ENCODE measurements around the gene PLA2G1B.
A peak's percentile ranks its signal among the peaks of the same experiment; 100 is the strongest.

Gene PLA2G1B

GRCh38 chr12:120327593-120327992, at the start of gene PLA2G1B:
PLA2G1B (minus strand) TSS chr12:120327779; CDS start chr12:120327753, 26 bp downstream.
- Histone ChIP-seq H3K9ac (ENCODE audit: low read depth, low read length) (peak within 1 kb of the TSS; percentile 47), H3K4me1 (ENCODE audit: control insufficient read depth, insufficient read depth, low read length) (no peaks in the 10 kb centered on the region), H3K27me3 (ENCODE audit: control insufficient read depth, insufficient read depth, low read length) (no peaks in the 10 kb centered on the region), H3K9me3 (ENCODE audit: control insufficient read depth, insufficient read depth, low read length) (no peaks in the 10 kb centered on the region), H3K4me3 (ENCODE audit: low read depth, low read length) (no peak within 1 kb of the TSS), H3K36me3 (ENCODE audit: control insufficient read depth, insufficient read depth, low read length) (no peaks in the 10 kb centered on the region)

GRCh38 chr12:120376934-120377572, 49.5 kb upstream of the PLA2G1B start:
- Histone ChIP-seq H3K9me3 (ENCODE audit: control insufficient read depth, insufficient read depth, low read length) (no peaks in the 10 kb centered on the region), H3K4me3 (ENCODE audit: low read depth, low read length) (no peak overlapping the region), H3K36me3 (ENCODE audit: control insufficient read depth, insufficient read depth, low read length) (no peaks in the 10 kb centered on the region), H3K9ac (ENCODE audit: low read depth, low read length) (no peak overlapping the region), H3K4me1 (ENCODE audit: control insufficient read depth, insufficient read depth, low read length) (peaks cover 8% of the 10 kb centered on the region), H3K27me3 (ENCODE audit: control insufficient read depth, insufficient read depth, low read length) (peaks cover 9% of the 10 kb centered on the region)

- no peaks in the 10 kb centered on the region for H3K9me3 ChIP-seq (ENCODE audit: control insufficient read depth, insufficient read depth, low read length)
- H3K4me1 ChIP-seq (ENCODE audit: control insufficient read depth, insufficient read depth, low read length), result peaks cover 8% of the 10 kb centered on the region
- H3K9ac ChIP-seq (ENCODE audit: low read depth, low read length), result no peak overlapping the region
- no peak overlapping the region for H3K4me3 ChIP-seq (ENCODE audit: low read depth, low read length)
- H3K36me3 ChIP-seq (ENCODE audit: control insufficient read depth, insufficient read depth, low read length), result no peaks in the 10 kb centered on the region
- H3K27me3 ChIP-seq (ENCODE audit: control insufficient read depth, insufficient read depth, low read length), result peaks cover 15% of the 10 kb centered on the region
These were observed 48.8 kb upstream of the PLA2G1B start for GRCh38 chr12:120376416-120376815.

DNA sequence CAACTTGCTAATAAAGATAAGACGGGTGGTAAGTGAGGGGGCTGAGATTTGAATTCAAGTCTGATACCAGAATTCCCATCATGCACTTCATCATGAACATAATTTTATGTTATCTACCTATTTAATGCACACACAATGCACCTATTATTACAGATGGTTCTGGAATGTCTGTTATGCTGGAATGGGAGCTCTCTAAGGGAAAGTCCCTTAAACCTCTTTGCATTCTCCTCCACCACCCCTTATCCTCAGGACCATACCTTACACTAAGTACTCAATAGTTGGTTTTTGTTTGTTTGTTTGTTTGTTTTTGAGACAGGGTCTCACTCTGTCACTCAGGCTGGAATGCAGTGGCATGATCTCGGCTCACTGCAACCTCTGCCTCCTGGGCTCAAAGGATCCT, 48.4 kb upstream of the PLA2G1B start:
- Histone ChIP-seq H3K4me3 (ENCODE audit: low read depth, low read length) (no peak overlapping the region), H3K4me1 (ENCODE audit: control insufficient read depth, insufficient read depth, low read length) (peaks cover 10% of the 10 kb centered on the region)

DNA sequence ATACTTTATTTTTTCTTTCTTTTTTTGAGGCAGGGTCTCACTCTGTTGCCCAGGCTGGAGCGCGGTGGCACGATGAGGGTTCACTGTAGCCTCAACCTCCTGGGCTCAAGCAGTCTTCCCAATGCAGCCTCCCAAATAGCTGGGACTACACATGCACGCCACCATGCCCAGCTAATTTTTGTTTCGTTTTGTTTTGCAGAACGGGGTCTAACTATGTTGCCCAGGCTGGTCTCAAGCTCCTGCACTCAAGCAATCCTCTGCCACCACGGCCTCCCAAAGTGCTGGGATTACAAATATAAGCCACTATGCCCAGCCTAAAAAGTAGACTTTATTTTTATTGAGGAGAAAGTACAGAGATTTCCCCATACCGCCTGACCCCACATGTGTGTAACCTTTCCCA, 46.1 kb upstream of the PLA2G1B start:
- Histone ChIP-seq H3K36me3 (ENCODE audit: control insufficient read depth, insufficient read depth, low read length) (no peaks in the 10 kb centered on the region), H3K27me3 (ENCODE audit: control insufficient read depth, insufficient read depth, low read length) (peaks cover 36% of the 10 kb centered on the region), H3K4me3 (ENCODE audit: low read depth, low read length) (no peak overlapping the region), H3K9ac (ENCODE audit: low read depth, low read length) (no peak overlapping the region), H3K4me1 (ENCODE audit: control insufficient read depth, insufficient read depth, low read length) (peaks cover 19% of the 10 kb centered on the region), H3K9me3 (ENCODE audit: control insufficient read depth, insufficient read depth, low read length) (no peaks in the 10 kb centered on the region)

More for the DNA sequence above, 48.4 kb upstream of the PLA2G1B start:
- H3K9ac ChIP-seq (ENCODE audit: low read depth, low read length), result no peak overlapping the region
- peaks cover 19% of the 10 kb centered on the region for H3K27me3 ChIP-seq (ENCODE audit: control insufficient read depth, insufficient read depth, low read length)
- no peaks in the 10 kb centered on the region for H3K9me3 ChIP-seq (ENCODE audit: control insufficient read depth, insufficient read depth, low read length)
- H3K36me3 ChIP-seq (ENCODE audit: control insufficient read depth, insufficient read depth, low read length), result no peaks in the 10 kb centered on the region

- peaks cover 36% of the 10 kb centered on the region for H3K27me3 ChIP-seq (ENCODE audit: control insufficient read depth, insufficient read depth, low read length)
- peaks cover 11% of the 10 kb centered on the region for H3K4me1 ChIP-seq (ENCODE audit: control insufficient read depth, insufficient read depth, low read length)
- H3K36me3 ChIP-seq (ENCODE audit: control insufficient read depth, insufficient read depth, low read length), result no peaks in the 10 kb centered on the region
- H3K4me3 ChIP-seq (ENCODE audit: low read depth, low read length), result peak overlapping the region; percentile 40
- H3K9me3 ChIP-seq (ENCODE audit: control insufficient read depth, insufficient read depth, low read length), result no peaks in the 10 kb centered on the region
- no peak overlapping the region for H3K9ac ChIP-seq (ENCODE audit: low read depth, low read length)
These were observed 43.0 kb upstream of the PLA2G1B start for GRCh38 chr12:120370343-120371243.

DNA sequence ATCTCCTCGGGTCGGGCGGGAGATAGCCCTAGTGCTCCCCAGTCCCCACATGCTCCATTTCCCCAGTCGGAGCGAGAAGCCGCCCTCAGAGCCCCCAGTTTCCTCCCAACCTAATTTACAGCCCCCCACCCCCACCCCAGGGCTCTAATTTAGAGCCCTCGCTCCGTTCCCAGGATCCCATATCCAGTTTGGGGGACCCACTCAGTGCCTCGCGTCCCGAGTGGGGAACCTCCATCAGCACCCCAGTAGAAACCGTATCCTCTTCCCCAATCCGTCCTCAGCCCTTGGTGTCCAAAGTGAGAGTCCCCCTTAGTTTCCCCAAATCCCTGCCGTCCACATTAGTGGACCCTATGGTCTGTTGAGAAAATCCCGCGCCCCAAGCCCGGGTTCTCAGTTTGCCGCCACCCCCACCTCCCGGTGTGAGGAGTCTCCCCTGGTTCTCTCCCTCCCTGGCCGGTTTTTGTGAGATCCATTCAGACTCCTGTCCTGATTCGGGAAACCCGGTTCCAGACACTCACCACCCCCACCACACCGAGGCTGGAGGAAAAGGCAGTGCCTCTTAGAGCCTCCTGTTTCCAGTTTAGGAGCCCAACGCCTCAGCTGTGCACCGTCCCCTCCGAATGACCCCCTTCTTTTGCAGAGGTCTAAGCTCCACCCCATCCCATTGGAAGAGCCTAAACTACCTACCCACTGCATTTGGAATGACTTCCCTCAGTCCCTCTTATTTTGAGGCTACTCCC, 42.2 kb upstream of the PLA2G1B start:
- H3K36me3 ChIP-seq (ENCODE audit: control insufficient read depth, insufficient read depth, low read length), result no peaks in the 10 kb centered on the region
- H3K9ac ChIP-seq (ENCODE audit: low read depth, low read length), result no peak overlapping the region
- H3K4me3 ChIP-seq (ENCODE audit: low read depth, low read length), result peak overlapping the region; percentile 40

DNA sequence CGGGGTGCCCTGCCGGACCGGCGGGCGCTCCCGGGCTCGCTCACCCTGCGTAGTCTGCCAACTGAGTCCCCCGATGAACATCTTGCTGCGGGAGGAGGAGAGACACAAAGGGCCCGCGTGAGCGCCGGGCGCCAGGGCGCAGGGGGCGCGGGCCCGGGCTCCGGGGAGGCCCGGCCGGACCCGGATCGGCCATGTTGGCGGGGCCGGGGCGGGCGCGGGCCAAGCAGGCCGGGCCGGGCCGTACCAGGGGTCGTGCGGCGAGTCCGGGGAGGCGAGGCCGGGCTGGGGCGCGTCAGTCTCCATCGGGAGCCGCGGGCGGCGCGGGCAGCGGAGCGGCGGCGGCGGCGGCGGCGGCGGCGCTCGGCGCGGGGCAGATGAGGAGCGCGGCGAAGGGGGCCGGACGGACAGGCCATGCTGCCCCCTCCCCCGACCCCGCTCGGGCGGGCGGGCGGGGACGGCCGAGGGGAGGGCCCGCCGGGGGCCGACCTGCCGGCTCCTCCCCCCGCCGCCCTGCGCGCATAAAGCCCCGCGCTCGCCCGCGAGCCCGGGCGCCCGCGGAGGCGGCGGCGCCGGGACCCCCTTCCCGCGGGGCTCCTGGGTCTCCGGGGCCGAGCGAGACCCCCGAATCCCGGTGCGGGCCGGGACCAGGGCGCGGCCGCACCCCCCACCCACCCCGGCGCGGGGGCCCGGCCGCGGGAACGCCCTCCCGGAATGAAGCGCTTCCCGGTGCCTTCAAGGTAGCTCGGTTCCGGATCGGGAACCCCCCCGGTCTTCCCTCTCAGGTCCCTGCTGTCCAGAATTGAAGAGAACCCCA, 41.4 kb upstream of the PLA2G1B start, which contains the start of gene MSI1:
MSI1 (minus strand) TSS at position 376 of the 814 bp plus-strand sequence; CDS start at position 303, 73 bp downstream.
- Histone ChIP-seq H3K27me3 (ENCODE audit: control insufficient read depth, insufficient read depth, low read length) (peaks cover 36% of the 10 kb centered on the region), H3K9ac (ENCODE audit: low read depth, low read length) (no peak within 1 kb of the TSS), H3K4me3 (ENCODE audit: low read depth, low read length) (peak within 1 kb of the TSS; percentile 63), H3K4me1 (ENCODE audit: control insufficient read depth, insufficient read depth, low read length) (peaks cover 11% of the 10 kb centered on the region), H3K36me3 (ENCODE audit: control insufficient read depth, insufficient read depth, low read length) (peaks cover 5% of the 10 kb centered on the region), H3K9me3 (ENCODE audit: control insufficient read depth, insufficient read depth, low read length) (no peaks in the 10 kb centered on the region)

More for the DNA sequence above, 42.2 kb upstream of the PLA2G1B start:
- H3K9me3 ChIP-seq (ENCODE audit: control insufficient read depth, insufficient read depth, low read length), result no peaks in the 10 kb centered on the region
- peaks cover 36% of the 10 kb centered on the region for H3K27me3 ChIP-seq (ENCODE audit: control insufficient read depth, insufficient read depth, low read length)
- peaks cover 11% of the 10 kb centered on the region for H3K4me1 ChIP-seq (ENCODE audit: control insufficient read depth, insufficient read depth, low read length)

DNA sequence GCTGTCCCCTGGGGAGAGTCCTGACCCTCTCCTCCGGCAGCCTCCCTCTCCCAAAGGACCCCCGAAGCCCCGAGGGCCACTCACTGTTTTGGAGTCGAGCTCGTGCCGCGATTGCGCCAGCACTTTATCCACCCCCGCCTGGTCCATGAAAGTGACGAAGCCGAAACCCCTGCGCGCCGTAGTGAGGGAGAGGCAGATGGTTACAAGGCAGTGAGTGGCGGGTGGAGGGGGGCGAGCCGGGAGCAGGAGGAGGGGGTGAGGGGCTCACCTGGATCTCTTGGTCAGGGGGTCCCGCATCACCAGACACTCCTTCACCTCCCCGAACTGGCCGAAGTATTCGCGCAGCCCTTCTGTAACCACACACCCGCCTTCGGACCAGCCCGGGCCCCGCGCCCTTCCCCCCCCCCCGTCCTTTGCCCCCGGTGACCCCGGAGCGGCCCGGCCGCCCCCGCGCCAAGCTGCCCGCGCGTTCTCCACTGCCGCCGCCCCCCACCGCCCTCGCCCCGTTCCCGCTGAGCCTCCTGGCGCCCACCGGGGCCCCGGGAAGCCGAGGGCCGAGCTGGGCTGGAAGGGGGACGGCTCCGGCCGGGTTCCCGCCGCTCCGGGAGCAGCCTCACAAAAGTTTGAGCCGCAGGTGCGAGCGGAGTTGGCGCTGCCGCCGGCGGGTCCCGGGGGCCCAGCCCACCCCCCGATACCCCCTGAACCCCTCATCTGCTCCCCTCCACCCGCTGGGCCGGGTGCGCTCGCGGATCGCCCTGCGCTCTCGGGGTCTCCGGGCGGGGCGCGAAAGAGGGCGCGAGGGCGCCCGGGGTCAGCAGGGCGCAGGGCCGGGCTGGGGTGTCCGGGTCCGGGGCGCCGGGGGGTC, 40.6 kb upstream of the PLA2G1B start:
- H3K4me3 ChIP-seq (ENCODE audit: low read depth, low read length), result peak overlapping the region; percentile 63

DNA sequence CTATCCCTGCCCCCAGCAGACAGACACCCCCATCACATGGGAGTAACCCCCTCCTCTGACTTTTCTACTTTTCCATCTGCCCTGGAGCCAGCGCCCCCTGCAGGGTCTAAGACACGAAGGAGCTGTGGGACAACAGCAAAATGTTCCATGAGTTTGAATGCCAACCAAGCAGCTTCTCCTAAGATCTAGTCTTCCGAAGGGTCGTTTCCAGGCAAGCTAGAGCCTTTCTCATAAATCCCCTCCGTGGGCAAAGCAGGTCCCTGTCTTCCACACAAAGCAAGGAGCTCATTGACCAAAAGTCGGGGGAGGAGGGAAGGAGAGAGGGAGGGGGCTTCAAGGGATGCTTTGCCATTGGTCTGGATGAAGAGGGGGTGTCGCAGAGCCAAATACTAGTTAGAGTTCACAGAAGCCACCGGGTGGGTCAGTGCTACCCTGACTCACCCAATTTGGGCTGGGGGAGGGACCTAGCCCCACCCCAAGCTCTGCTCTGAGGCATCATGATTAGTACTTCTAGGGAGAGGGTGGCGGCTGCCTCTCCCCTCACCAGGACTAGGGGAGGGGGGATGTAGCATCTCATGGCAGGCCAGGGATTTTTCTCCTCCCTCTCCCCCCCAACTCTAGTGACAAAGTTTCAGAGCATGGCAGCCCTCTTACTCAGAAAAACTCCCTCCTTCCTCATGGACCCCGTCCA, 39.8 kb upstream of the PLA2G1B start:
- H3K4me1 ChIP-seq (ENCODE audit: control insufficient read depth, insufficient read depth, low read length), result peaks cover 15% of the 10 kb centered on the region
- H3K9ac ChIP-seq (ENCODE audit: low read depth, low read length), result no peak overlapping the region
- H3K36me3 ChIP-seq (ENCODE audit: control insufficient read depth, insufficient read depth, low read length), result peaks cover 10% of the 10 kb centered on the region
- H3K4me3 ChIP-seq (ENCODE audit: low read depth, low read length), result peak overlapping the region; percentile 63
- peaks cover 33% of the 10 kb centered on the region for H3K27me3 ChIP-seq (ENCODE audit: control insufficient read depth, insufficient read depth, low read length)
- no peaks in the 10 kb centered on the region for H3K9me3 ChIP-seq (ENCODE audit: control insufficient read depth, insufficient read depth, low read length)

More for the DNA sequence above, 40.6 kb upstream of the PLA2G1B start:
- H3K4me1 ChIP-seq (ENCODE audit: control insufficient read depth, insufficient read depth, low read length), result peaks cover 11% of the 10 kb centered on the region
- peaks cover 5% of the 10 kb centered on the region for H3K36me3 ChIP-seq (ENCODE audit: control insufficient read depth, insufficient read depth, low read length)
- H3K9me3 ChIP-seq (ENCODE audit: control insufficient read depth, insufficient read depth, low read length), result no peaks in the 10 kb centered on the region
- peaks cover 36% of the 10 kb centered on the region for H3K27me3 ChIP-seq (ENCODE audit: control insufficient read depth, insufficient read depth, low read length)
- H3K9ac ChIP-seq (ENCODE audit: low read depth, low read length), result no peak overlapping the region
